AG20443 (cell line): ENCODE data around the gene MYMK.
A peak's percentile ranks its signal among the peaks of the same experiment; 100 is the strongest.

Source experiments
- DNase-seq: peaks from one replicate; pipeline ENCODE4 v3.0.0; 2012; ENCODE audit warnings: low spot score, mixed read lengths

Gene MYMK

DNA sequence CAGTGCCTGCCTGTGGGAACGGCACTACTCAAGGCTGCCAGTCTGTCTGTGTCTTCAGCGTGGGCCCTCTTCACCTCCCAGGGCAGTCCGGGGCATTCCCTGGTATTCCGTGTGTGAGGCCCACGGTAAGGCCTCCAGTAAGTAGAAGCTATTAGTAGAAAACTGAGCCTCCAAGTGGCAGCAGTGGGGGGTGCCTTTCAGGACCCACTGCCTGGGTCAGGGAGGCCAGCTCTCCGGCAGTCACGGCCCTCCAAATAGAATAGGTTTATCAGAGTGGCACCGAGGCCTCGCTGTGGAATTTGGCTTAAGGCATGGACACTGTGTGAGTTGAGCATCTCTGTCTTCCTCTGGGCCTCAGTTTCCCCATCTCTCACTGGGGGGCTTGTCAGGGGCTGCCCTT lies 32.8 kb upstream of the MYMK start:
- no peak for DNase-seq

DNA sequence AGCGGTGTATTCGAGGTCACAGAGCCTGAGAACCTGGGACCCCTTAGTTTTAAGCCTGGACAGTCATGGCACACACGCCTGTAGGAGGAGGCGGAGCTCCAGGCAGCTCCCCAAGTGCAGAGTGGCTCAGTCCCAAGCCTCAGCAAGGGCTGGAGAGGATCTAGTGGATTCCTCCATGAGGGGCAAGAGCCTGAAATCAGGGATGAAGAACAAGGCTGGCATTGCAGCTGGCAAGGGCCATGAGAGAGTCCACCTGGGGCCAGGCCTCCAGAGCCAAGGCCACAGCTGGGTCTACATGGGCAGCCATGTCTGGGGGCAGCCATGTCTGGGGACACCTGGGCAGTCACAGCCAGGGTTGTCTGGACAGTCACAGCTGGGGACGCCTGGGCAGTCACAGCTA lies 31.6 kb upstream of the MYMK start:
- DNase-seq, result no peak

DNA sequence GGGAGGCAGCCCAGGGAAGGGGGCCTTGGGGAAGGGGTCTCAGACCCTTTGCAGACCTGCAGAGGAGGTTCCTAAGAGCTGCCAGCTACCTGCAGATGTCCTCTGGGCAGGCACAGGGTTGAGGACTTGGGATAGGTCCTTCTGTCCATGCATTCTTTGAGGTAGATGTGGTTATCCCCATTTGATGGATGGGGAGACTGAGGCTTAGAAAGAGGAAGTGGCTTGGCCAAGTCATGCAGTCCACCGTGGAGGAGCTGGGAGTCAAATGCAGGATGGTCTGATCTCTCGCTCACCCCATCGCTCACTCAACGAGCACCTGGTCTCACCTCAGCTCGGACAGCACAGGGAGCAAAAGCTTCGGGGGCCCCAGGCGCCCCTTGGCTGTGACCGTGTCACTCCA lies 30.0 kb upstream of the MYMK start:
- DNase-seq, result no peak

DNA sequence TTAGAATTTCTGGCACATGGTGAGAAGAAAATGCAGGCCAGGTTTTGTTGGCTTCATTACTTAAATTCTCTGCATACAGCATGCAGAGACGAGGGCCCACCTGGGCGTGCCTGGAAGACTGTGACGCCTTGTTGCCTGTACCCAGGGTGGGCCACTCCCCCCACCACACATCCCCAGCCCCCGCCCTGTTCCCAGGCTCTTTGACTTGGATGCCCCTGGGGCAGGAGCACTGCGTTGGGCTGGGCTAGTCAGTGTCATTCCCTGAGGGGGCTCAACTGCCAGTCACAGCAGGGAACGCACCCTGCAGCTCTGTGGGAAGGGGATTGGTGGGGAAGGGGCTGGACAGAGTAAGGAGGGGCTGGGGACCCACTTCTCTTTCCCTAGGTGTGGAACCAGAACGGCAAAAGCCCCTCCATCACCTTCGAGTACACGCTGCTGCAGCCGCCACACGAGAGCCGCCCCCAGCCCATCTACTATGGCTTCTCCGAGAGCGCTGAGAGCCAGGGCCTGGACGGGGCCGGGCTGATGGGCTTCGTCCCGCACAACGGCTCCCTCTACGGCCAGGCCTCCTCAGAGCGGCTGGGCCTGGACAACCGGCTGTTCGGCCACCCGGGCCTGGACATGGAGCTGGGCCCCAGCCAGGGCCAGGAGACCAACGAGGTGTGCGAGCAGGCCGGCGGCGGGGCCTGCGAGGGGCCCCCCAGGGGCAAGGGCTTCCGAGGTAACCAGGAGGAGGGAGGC lies 29.4 kb upstream of the MYMK start:
- DNase-seq, result no peak

DNA sequence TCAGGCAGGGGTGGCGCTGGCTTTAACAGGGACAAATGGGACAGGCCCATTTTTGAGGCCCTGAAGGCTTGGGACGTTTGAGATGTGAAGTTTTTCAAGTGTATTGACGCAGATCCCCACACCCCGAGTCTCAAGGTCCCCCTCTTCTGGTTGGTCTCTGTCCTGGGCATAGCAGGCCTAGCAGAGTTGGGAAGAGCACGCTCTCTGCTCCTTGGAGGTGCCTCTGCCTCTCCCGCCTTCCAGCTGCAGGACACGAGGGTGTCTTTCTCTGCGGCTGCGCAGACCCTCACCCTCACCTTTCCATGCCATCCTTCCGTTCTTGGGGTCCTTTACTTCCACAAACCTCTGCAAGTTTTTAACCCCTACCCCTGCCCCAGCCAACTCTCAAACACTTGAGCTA lies 28.4 kb upstream of the MYMK start:
- DNase-seq, result no peak

DNA sequence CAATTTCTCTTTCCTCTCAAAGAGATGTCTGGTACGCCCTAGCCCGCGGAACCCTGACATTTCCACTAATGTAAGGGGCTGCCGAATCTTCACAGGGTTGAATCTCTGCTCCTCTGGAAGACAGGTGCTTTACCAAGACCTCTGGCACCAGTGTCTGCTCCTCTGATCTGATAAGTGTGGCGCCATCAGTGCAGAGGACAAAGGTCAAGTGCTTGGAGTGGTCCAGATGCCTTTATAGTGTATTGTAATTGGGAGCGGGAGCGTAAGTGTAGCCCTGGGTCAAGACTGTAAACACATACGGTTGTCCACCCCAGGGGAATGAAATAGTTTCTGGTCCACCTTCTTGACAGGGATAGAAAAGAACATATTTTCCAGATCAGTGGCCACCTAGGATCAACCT lies 27.5 kb upstream of the MYMK start:
- DNase-seq, result no peak

DNA sequence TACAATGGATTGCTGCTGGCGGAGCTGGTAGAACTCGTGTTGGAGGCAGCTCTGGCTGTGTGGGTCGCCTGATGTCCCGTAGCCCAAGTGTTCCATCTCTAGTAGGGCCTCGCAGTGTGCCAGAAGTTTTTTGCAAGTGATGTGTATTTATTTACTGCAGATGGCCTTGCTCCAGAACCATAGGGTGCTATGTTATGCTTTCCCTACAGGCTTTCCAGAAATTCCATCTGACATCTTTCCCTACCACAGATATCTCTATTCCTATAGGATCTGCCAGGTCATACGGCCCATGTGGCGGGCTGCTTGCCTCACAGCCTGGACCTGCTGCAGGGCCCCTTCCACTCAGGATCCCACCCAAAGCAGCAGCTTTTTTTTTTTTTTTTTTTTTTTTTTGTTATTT lies 26.7 kb upstream of the MYMK start:
- no peak for DNase-seq

DNA sequence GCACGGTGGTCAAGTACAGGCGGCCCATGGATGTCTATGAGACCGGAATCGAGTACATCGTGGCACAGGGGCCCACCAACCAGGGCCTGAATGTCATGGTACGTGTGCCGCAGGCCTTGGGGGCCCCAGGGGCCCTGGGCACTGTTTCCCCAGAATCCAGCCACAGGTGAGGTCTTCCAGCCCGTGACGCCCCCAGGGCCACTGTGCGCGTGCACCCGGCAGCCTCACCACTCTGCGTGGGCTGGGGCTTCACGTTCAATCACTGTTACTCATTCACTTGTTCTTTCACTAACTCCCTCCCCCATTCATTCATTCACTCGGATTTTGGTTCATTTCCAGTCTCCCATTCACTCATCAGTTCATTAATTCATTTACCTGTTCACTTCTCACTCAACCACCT lies 22.4 kb upstream of the MYMK start:
- no peak for DNase-seq

DNA sequence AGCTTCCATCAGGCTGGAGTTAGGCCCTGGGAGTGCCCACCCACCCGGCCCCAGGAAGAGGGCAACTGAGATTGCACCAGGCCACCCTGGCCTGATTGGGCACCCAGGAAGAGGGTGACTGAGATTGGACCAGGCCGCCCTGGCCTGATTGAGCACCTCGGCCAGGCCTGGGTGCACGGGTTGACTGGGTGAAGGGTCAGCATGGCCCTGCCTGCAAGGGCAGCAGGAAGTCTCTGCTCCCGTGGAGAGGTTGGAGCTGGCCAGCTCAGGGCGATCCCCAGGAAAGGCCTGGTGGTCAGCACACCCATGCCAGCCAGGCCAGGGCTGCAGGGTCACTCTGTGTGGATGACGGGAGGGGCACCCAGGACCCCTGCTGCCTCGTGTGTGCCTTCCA lies 21.5 kb upstream of the MYMK start:
- DNase-seq, result no peak

DNA sequence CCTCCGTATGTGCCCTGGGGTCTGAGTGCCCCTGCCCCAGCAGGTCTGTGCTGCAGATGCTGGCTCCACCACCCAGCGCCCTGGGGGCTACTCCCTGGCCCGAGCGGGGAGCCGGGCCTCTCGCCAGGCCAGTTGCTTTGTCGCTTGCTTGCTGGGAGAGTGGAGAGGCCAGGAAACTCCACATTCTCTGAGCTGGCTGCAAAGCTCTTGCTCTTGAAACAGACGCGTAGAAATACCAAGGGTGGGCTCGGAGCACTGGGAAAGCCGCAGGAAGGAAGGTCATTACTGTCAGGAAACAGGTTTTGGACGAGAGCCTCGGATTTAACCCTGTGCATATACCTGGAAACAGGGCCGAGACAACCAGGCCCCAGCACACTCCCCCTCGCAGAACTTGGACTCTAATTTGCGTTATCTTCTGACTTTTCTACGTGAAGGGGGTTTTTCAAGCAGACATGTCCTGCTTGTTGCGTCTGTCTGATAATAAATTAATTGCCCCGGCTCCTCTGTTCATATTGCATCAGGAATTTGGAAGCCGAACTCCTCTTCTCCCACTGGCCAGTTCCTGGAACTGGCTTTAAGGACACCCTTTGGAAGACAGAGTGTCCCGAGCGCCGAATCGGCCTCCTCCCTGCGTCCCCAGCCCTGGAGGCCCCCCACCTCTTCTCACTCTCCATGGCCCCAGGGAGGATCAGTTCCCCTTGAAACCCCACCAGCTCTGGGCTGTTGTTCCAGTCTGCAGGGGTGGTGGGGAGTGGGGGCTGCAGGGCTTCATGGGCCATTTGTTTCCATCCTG lies 20.9 kb upstream of the MYMK start:
- no peak for DNase-seq

DNA sequence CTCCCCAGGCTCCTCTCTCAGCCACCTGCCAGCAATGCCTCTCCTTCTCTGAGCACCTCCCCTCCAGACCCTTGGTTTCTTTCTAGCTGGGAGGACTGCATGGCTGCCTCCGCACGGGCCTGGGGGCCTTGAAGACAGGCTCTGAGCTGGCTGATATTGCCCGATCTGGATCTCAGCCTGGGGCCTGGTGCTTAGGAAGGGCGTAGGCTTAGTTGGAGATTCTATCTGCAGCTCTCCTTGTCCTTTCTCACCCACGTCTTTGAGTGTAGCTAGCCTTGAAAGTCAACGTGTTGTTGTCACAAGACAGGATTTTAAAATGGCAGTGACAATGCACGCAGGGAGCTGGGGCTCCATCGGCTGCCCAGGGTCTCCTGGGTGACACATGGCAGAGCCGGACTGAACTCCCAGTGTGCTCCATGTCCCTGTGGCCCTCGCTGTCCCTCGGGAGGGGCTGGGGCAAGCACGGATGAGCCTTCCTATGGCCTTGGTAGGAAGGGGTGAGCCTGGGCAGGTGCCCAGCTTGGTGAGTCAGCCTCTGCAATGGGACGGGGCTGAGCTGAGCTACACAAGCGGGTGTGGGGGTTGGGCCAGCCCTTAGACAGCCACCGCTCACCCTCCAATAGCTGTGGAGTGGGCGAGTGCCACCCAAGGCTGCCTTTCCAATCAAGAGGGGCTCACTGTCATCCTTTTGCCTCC lies 19.2 kb upstream of the MYMK start:
- no peak for DNase-seq

DNA sequence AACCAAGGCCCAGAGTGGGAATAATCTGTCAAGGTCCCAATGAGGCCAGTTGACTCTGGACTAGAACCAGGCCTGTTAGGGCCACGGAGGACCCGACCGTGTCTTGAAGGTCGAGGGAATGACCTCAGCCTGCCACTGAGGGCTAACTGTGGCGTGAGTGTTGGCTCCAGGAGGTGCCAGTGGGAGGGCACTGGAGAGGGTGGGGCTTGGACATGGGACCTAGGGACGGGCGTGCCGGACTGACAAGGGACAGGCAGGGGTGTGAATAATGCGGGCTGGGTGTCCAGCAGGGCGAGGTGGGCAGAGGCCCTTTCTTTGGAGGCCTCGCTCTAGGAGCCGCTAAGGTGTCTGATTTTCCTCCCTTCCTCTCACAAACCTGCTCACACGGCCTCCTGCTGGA lies 17.2 kb upstream of the MYMK start:
- DNase-seq, result no peak

DNA sequence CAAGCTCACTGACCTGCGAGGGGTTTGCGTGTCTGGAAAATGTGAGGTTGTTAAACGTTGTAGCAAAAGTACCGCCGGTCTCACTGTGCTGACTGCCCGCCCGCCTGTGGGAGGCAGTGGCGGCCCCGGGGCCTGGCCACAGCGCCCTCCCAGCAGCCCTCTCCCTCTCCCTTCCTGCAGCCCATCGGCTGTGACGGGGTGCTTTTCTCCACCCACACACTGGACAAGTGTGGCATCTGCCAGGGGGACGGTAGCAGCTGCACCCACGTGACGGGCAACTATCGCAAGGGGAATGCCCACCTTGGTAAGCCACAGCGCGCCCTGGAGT lies 15.9 kb upstream of the MYMK start:
- no peak for DNase-seq

DNA sequence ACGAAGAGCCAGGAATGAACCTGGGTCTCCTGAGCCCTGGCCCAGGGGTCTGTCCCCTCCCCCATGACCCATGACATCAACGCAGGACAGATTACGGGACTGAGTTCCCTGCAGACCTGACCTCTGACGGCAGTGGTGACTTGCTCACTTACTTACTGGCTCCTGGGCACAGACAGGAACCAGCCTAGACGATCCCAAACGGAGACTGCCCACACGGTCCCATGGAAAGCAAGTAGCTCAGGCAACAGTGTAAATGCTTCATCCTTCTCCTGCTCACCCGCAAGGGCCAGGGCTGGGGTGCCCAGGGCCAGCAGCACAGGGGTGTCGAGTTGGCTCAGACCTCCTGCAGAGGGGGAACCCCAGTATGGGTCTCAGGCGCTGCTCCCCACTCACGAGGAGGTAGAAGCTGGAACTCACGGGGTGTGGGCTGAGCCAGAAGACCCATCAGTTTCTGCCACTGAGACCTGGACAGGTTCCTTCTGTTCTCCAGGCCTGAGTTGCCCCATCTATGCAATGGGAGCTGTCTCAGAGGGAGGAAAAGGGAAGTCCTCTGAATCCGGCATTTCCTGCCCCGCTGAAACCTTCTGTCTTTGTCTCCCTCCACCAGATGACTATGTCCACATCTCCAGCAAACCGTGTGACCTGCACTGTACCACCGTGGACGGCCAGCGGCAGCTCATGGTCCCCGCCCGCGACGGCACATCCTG lies 15.4 kb upstream of the MYMK start:
- no peak for DNase-seq

DNA sequence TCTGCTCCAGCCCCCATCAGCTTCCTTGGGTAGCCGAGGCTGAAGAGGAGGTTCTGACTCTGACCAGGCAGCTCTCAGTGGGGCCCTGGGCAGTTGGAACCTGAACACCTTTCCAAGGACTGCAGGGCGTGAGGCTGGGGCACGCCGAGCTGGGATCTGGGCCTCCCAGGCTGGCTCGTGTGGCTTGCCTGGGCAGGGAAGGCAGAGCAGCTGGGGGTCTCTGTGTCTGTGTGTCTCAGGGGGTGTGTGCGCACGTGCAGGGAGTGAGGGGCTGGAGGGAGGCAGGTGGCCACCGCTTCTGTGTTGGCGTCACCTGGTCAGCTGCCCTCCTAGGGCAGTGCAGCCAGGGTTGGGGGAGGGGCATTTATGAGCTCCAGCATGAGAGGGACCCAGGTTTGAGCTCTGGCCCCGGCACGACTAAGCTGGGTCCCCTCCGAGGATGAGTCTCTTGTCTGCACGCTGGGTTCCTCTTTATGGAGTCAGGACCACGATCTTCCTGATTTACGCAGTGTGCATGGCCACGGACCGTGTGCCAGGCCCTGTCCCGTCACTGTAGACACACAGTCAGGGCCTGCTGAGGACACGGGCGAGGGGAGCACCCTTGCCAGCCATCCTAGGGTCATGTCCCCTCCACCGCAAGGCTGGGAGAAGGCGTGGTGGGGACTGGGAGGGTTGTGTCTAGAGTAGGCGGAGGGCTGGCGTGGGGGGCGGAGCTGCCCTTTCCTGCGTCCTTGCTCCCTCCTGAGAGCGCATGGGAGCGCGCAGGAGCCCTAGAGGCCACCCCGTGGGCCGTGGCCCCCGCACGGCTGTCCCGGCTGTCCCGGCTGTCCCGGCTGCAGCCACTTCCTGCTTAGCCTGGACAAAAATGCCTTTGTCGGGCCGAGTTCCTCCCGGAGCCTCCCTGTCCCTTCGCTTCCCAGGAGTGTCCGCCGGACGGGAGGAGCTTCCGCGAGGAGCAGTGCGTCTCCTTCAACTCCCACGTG lies 14.4 kb upstream of the MYMK start:
- peak; percentile 57 for DNase-seq

DNA sequence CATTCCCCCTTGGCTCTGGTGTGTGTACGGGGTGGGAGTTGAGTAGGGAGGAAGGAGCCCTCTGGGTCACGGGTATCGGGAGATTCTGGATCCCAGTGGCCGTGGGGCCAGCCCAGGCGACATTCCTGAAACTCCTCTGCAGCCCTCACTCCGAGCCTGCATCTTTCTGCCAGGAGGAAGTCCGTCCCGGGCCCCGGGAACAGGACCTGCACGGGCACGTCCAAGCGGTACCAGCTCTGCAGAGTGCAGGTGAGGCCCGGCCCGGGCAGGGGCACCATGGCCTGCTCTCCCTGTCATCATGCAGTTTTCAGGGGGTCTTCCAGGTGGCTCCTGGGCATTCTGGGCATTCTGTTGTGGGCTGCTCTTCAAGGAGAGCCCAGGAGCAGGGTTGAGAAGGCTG lies 13.4 kb upstream of the MYMK start:
- no peak for DNase-seq

DNA sequence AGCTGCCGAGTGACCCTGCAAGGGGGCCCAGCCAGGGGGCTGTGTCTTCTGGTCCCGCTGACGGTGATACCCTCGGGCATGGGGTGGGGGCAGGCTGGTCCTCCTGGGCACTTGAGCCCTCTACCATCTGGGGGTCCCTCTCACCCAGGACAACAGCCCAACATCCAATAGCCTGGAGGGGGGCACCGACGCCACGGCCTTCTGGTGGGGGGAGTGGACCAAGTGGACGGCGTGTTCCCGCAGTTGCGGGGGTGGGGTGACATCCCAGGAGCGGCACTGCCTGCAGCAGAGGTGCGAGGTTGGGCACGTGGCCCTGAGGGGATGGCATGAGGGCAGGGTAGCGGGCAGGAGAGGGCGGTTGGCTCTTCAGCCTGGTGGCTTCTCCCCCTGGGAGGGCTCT lies 12.5 kb upstream of the MYMK start:
- no peak for DNase-seq

DNA sequence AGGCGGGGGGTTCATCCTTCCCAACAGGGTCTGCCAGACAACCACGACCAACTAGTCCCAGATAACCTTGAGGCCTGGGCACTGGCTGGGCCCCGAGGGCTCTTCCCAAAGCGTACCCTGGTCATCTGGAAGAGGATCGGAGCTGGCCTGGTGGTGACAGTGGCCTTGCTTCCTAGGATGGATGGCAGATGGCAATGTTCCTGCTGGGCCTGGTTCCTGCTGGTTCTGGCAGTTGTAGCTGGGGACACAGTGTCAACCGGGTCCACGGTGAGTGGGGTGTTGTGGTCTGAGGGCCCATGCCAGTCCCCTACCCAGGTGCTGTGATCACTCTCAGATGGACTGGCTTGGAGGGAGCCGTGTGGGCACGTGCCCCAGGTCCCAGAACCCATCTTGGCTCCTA lies 11.8 kb upstream of the MYMK start:
- DNase-seq, result no peak

DNA sequence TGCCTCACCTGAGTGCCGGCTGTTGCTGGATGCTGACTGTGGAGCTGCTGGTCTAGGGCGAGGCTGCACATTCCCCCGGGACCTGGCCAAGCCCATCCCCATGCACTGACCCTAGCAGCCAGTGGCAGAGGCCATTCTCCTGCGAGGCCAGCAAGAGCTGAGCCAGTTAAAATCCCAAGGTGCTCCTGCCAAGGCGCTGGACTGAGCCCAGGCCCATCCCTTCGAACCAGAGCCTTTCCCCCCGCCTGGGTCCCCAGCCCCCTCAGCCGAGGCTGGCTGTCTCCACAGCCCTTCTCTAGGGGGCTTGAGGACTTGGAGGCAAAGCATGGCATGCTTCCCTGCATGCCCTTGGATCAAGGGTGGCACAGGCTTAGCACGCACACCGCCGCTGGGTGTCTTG lies 11.3 kb upstream of the MYMK start:
- no peak for DNase-seq

DNA sequence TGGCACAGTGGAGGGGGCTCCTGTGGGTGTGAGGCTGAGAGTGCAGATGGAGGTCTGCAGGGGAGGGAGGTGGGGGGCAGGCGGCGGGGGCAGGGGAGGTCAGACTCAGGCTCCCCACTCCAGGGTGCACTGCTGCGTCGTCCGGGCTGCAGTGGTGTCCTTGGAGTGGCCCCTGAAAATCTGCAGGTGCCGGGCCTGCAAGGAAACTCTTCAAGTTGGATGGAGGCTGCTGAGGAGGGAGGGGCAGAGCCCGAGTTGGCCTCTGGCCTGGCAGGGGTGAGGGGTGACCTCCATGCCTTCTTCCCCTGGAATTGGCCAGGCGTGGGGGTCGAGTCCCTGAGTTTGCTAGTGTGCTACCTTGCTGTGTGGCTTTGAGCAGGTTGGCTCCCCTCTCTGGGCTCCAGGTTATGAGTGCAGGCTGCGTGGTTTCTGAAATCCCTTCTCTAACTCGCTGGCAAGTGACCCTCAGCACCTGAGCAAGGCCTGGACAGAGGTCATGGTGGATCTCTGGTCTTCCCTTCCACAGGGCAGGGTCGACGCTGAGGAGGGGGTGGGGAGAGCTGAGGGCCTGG lies 10.6 kb upstream of the MYMK start:
- no peak for DNase-seq
